ENCODE results near the gene VPS16. TPM values are rescaled to one million over a fixed set of nuclear protein-coding genes. Genes with fewer than 3 reads are reported as not detected.

The VPS16 gene
- total RNA-seq, 2 donors from 2014 or later: 35.7 to 40.5 TPM

DNA sequence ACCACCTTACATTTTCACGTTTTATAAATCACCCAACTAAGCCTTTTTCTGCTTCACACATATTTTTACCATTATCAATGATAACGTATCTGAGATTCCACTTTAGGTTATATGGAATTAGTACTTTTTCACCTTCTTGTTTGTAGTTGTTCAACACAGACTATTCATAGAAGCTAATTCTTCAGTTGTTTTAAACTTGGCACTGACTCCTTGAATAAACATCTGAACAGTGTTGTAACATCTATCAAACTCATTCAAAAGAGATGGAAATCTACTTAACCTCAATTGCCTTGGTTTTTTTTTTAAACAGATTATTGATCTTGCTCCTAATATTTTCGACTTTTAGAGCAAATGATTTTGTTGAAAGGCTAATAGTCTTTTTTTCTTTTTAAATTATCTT is 67.0 kb downstream of the VPS16 start:
- TF ChIP-seq, protein P1, sequence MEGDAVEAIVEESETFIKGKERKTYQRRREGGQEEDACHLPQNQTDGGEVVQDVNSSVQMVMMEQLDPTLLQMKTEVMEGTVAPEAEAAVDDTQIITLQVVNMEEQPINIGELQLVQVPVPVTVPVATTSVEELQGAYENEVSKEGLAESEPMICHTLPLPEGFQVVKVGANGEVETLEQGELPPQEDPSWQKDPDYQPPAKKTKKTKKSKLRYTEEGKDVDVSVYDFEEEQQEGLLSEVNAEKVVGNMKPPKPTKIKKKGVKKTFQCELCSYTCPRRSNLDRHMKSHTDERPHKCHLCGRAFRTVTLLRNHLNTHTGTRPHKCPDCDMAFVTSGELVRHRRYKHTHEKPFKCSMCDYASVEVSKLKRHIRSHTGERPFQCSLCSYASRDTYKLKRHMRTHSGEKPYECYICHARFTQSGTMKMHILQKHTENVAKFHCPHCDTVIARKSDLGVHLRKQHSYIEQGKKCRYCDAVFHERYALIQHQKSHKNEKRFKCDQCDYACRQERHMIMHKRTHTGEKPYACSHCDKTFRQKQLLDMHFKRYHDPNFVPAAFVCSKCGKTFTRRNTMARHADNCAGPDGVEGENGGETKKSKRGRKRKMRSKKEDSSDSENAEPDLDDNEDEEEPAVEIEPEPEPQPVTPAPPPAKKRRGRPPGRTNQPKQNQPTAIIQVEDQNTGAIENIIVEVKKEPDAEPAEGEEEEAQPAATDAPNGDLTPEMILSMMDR (IDR thresholded peaks at IDR 0.05): no peak
- no peak for DNase-seq
- Histone ChIP-seq H3K9me3 (no peaks in the 10 kb centered on the region), H3K27me3 (no peaks in the 10 kb centered on the region), H3K9ac (ENCODE audit: low read depth in 2 of 2, low read length in 2 of 2) (no peak overlapping the region), H3K36me3 (no peaks in the 10 kb centered on the region), H3K27ac (no peak overlapping the region), H3K4me1 (no peaks in the 10 kb centered on the region), H3K4me3 (no peak overlapping the region)
- intact Hi-C loops (cut with DNase I): no loop called here

DNA sequence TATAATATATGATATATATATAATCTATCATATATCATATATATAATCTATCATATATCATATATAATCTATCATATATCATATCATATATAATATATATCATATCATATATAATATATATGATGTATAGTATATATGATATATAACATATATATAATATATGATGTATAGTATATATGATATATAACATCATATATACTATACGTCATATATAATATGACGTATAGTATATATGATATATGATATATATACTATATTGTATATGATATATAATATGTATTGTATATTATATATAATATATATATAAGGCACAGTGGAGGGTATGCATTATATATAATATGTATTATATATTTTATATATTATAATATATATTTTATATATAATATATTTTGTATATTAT is 69.4 kb downstream of the VPS16 start:
- Histone ChIP-seq H3K27ac (no peak overlapping the region), H3K9me3 (no peaks in the 10 kb centered on the region), H3K4me1 (no peaks in the 10 kb centered on the region), H3K36me3 (no peaks in the 10 kb centered on the region), H3K27me3 (no peaks in the 10 kb centered on the region), H3K4me3 (no peak overlapping the region), H3K9ac (ENCODE audit: low read depth in 2 of 2, low read length in 2 of 2) (no peak overlapping the region)
- no peak for DNase-seq
- intact Hi-C loops (cut with DNase I): loop anchor here (5.0 kb wide), 1 partner anchor 92 kb away; no protein-coding TSS in a partner anchor
- TF ChIP-seq, protein P1 (IDR thresholded peaks at IDR 0.05): no peak

DNA sequence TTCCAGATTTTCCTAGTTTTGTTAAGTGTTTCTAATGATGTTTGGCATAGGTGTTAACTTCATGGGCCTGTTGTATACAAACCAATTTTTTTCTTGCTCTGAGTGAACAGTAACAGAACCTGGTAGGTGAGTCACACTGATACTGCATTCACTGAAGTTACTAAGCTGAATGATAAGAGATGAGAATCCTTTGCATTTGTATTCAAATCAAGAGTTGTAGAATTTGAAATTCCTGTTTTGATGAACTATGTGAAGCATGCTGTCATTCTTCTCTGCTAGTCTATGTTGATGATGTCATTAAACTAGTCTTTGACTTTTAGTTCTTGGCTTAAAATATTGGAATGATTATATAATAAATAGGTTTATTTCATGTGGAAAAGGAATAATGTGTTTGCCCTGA is 70.7 kb downstream of the VPS16 start:
- Histone ChIP-seq H3K9me3 (no peaks in the 10 kb centered on the region), H3K4me3 (no peak overlapping the region), H3K4me1 (no peaks in the 10 kb centered on the region), H3K9ac (ENCODE audit: low read depth in 2 of 2, low read length in 2 of 2) (no peak overlapping the region), H3K27ac (no peak overlapping the region), H3K36me3 (no peaks in the 10 kb centered on the region), H3K27me3 (no peaks in the 10 kb centered on the region)
- TF ChIP-seq, protein P1 (IDR thresholded peaks at IDR 0.05): no peak
- intact Hi-C loops (cut with DNase I): loop anchor here (5.0 kb wide), 1 partner anchor 91 kb away; no protein-coding TSS in a partner anchor
- DNase-seq: no peak

DNA sequence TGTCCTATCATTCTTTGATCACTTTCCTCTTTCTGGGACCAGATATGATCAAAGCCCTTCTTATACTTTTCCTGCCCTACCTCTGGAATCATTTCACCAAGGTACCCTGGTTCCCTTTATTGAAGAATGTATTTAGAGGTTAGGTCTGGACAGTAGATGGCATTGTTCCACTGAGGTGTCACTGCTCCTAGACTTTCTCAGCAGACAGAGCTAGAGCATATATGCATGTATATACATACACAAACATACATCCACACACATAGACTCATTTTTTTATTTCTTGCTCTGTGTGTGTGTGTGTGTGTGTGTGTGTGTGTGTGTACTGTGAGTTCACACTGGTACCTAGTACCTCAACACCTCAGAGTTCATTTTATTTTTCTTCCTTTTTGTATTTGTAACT is 73.6 kb downstream of the VPS16 start:
- Histone ChIP-seq H3K4me3 (no peak overlapping the region), H3K36me3 (no peaks in the 10 kb centered on the region), H3K9ac (ENCODE audit: low read depth in 2 of 2, low read length in 2 of 2) (no peak overlapping the region), H3K27ac (no peak overlapping the region), H3K9me3 (no peaks in the 10 kb centered on the region), H3K4me1 (no peaks in the 10 kb centered on the region), H3K27me3 (no peaks in the 10 kb centered on the region)
- TF ChIP-seq, protein P1 (IDR thresholded peaks at IDR 0.05): no peak
- no peak for DNase-seq
- intact Hi-C loops (cut with DNase I): loop anchor here (5.0 kb wide), 1 partner anchor 88 kb away; no protein-coding TSS in a partner anchor

Other genes with a start within 250 kb of the VPS16 start
- gene NOP56, start 188.1 kb upstream of the VPS16 start, total RNA-seq: 100 to 1,000 TPM in 1 of 2 donors, 10 to 100 TPM in 1; 66.3 to 186 TPM
- gene IDH3B, start 176.5 kb upstream of the VPS16 start, total RNA-seq: 100 to 1,000 TPM; 117 to 140 TPM
- 1 to 10 TPM; 2.0 to 7.5 TPM for gene EBF4, start 148.0 kb upstream of the VPS16 start, total RNA-seq
- 1 to 10 TPM in 1 of 2 donors, under 1 TPM in 1; 0.98 to 1.1 TPM for gene CPXM1, start 40.1 kb upstream of the VPS16 start, total RNA-seq
- gene C20orf141, start 25.8 kb upstream of the VPS16 start, total RNA-seq: not detected
- not detected for gene TMEM239, start 24.4 kb upstream of the VPS16 start, total RNA-seq
- 10 to 100 TPM; 21.7 to 24.8 TPM for gene PCED1A, start 90 bp upstream of the VPS16 start, total RNA-seq
- gene PTPRA, start 32.7 kb downstream of the VPS16 start, total RNA-seq: 10 to 100 TPM; 30.3 to 55.2 TPM
- gene GNRH2, start 202.9 kb downstream of the VPS16 start, total RNA-seq: not detected
- gene MRPS26, start 205.3 kb downstream of the VPS16 start, total RNA-seq: 10 to 100 TPM; 37.6 to 72.5 TPM
- not detected for gene OXT, start 230.9 kb downstream of the VPS16 start, total RNA-seq
- gene AVP, start 244.0 kb downstream of the VPS16 start, total RNA-seq: not detected

All from colonic mucosa (tissue), 4 donors.